Effector memory CD8-positive, alpha-beta T cell (primary cell): ENCODE measurements around the gene NCKAP1.
A peak's percentile ranks its signal among the peaks of the same experiment; 100 is the strongest.
"Not testable (repeated sequence)": the region's sequence is repeated elsewhere in the genome, so short reads cannot be mapped to it uniquely, and the experiment has no call there.

Source experiments
- ATAC-seq: fragments of 150-1000 bp; cut with Tn5 transposase; replicated peaks from 2 replicates; pipeline ENCODE4 v1.10.0; 2021; ENCODE audit warnings: mild to moderate bottlenecking, moderate library complexity
- DNase-seq, 3 experiments: peaks; one replicate each; pipeline ENCODE4 v3.0.0; 2021
- H3K27ac Mint-ChIP-seq, 2 donors: one replicate each; pipeline ENCODE4 v1.8.0; 2022; ENCODE audit warnings: mild to moderate bottlenecking in 2 of 2, mixed read lengths in 2 of 2, moderate library complexity in 2 of 2
- H3K27me3 Mint-ChIP-seq, 2 donors: one replicate each; pipeline ENCODE4 v1.8.0; 2022; ENCODE audit warnings: mixed read lengths in 2 of 2
- H3K36me3 Mint-ChIP-seq: one replicate; pipeline ENCODE4 v1.8.0; 2022; ENCODE audit warnings: mild to moderate bottlenecking, moderate library complexity, mixed read lengths; ENCODE audit not compliant: insufficient read depth
- H3K4me1 Mint-ChIP-seq, 2 donors: one replicate each; pipeline ENCODE4 v1.8.0; 2022; ENCODE audit warnings: low read depth in 2 of 2, mixed read lengths in 2 of 2
- H3K4me3 Mint-ChIP-seq, 2 donors: one replicate each; pipeline ENCODE4 v1.8.0; 2022; ENCODE audit warnings: mild to moderate bottlenecking in 2 of 2, mixed read lengths in 2 of 2, moderate library complexity in 2 of 2
- H3K9me3 Mint-ChIP-seq, 2 donors: one replicate each; pipeline ENCODE4 v1.8.0; 2022; ENCODE audit warnings: mixed read lengths in 2 of 2

The NCKAP1 gene

GRCh38 chr2:183033951-183034350 is 4.3 kb downstream of the NCKAP1 start:
- Mint-ChIP-seq H3K9me3 (no peaks in the 10 kb centered on the region), H3K4me1 (peaks cover 12 to 25% of the 10 kb centered on the region in 2 donors), H3K27ac (no peak overlapping the region), H3K27me3 (peaks cover 30 to 32% of the 10 kb centered on the region in 2 donors), H3K4me3 (no peak overlapping the region), H3K36me3 (peaks cover 14% of the 10 kb centered on the region)
- DNase-seq (no peak), ATAC-seq (no peak)

- Mint-ChIP-seq H3K27ac (no peak overlapping the region), H3K4me3 (no peak overlapping the region), H3K9me3 (no peaks in the 10 kb centered on the region), H3K27me3 (peaks cover 30 to 32% of the 10 kb centered on the region in 2 donors), H3K36me3 (peaks cover 7% of the 10 kb centered on the region), H3K4me1 (peaks cover 9 to 18% of the 10 kb centered on the region in 2 donors)
- DNase-seq (no peak), ATAC-seq (no peak)
Measured at GRCh38 chr2:183031911-183032794, 6.1 kb downstream of the NCKAP1 start.

GRCh38 chr2:183029219-183029618 is 9.0 kb downstream of the NCKAP1 start:
- Mint-ChIP-seq H3K4me1 (peaks cover 0 to 7% of the 10 kb centered on the region in 2 donors), H3K9me3 (no peaks in the 10 kb centered on the region), H3K27ac (no peak overlapping the region), H3K36me3 (no peaks in the 10 kb centered on the region), H3K27me3 (peaks cover 24 to 27% of the 10 kb centered on the region in 2 donors), H3K4me3 (no peak overlapping the region)
- no peak for DNase-seq
- ATAC-seq = no peak

- DNase-seq (no peak), ATAC-seq (no peak)
- Mint-ChIP-seq H3K36me3 (no peaks in the 10 kb centered on the region), H3K27me3 (peaks cover 21 to 24% of the 10 kb centered on the region in 2 donors), H3K9me3 (no peaks in the 10 kb centered on the region), H3K4me1 (peaks cover 0 to 7% of the 10 kb centered on the region in 2 donors), H3K4me3 (no peak overlapping the region), H3K27ac (no peak overlapping the region)
Measured at GRCh38 chr2:183028108-183028507, 10.1 kb downstream of the NCKAP1 start.

- DNase-seq = no peak
- no peak for ATAC-seq
- Mint-ChIP-seq H3K9me3 (no peaks in the 10 kb centered on the region), H3K27me3 (peaks cover 20 to 24% of the 10 kb centered on the region in 2 donors), H3K4me1 (peaks cover 0 to 7% of the 10 kb centered on the region in 2 donors), H3K27ac (no peak overlapping the region), H3K36me3 (no peaks in the 10 kb centered on the region), H3K4me3 (no peak overlapping the region)
Measured at GRCh38 chr2:183027443-183027842, 10.8 kb downstream of the NCKAP1 start.

- DNase-seq = no peak
- Mint-ChIP-seq H3K9me3 (no peaks in the 10 kb centered on the region), H3K36me3 (no peaks in the 10 kb centered on the region), H3K27ac (no peak overlapping the region), H3K27me3 (peaks cover 20 to 24% of the 10 kb centered on the region in 2 donors), H3K4me3 (no peak overlapping the region), H3K4me1 (peaks cover 0 to 7% of the 10 kb centered on the region in 2 donors)
- ATAC-seq = no peak
Measured at GRCh38 chr2:183026424-183026823, 11.8 kb downstream of the NCKAP1 start.

- Mint-ChIP-seq H3K27ac (no peak overlapping the region), H3K4me3 (no peak overlapping the region), H3K36me3 (no peaks in the 10 kb centered on the region), H3K27me3 (peaks cover 19 to 21% of the 10 kb centered on the region in 2 donors), H3K4me1 (peaks cover 0 to 7% of the 10 kb centered on the region in 2 donors), H3K9me3 (no peaks in the 10 kb centered on the region)
- DNase-seq (no peak), ATAC-seq (no peak)
Measured at GRCh38 chr2:183025993-183026392, 12.3 kb downstream of the NCKAP1 start.

GRCh38 chr2:183024339-183025095 is 13.7 kb downstream of the NCKAP1 start:
- peaks cover 0 to 7% of the 10 kb centered on the region in 2 donors for H3K4me1 Mint-ChIP-seq
- no peak overlapping the region for H3K27ac Mint-ChIP-seq
- H3K36me3 Mint-ChIP-seq = no peaks in the 10 kb centered on the region
- DNase-seq (no peak), ATAC-seq (no peak)
- H3K9me3 Mint-ChIP-seq = no peaks in the 10 kb centered on the region
- H3K27me3 Mint-ChIP-seq = peaks cover 4 to 6% of the 10 kb centered on the region in 2 donors
- H3K4me3 Mint-ChIP-seq = no peak overlapping the region

- peaks cover 0 to 7% of the 10 kb centered on the region in 2 donors for H3K4me1 Mint-ChIP-seq
- no peak overlapping the region for H3K27ac Mint-ChIP-seq
- no peaks in the 10 kb centered on the region for H3K27me3 Mint-ChIP-seq
Measured at GRCh38 chr2:183022711-183023110, 15.5 kb downstream of the NCKAP1 start.

GRCh38 chr2:183021613-183022012 is 16.6 kb downstream of the NCKAP1 start:
- DNase-seq (no peak), ATAC-seq (no peak)
- H3K27me3 Mint-ChIP-seq = no peaks in the 10 kb centered on the region
- H3K9me3 Mint-ChIP-seq = no peaks in the 10 kb centered on the region
- peaks cover 4% of the 10 kb centered on the region for H3K36me3 Mint-ChIP-seq
- H3K27ac Mint-ChIP-seq = no peak overlapping the region
- H3K4me3 Mint-ChIP-seq = no peak overlapping the region
- peaks cover 0 to 7% of the 10 kb centered on the region in 2 donors for H3K4me1 Mint-ChIP-seq

More at GRCh38 chr2:183022711-183023110, 15.5 kb downstream of the NCKAP1 start:
- ATAC-seq (no peak), DNase-seq (no peak)
- H3K9me3 Mint-ChIP-seq = no peaks in the 10 kb centered on the region
- H3K4me3 Mint-ChIP-seq = no peak overlapping the region
- peaks cover 3% of the 10 kb centered on the region for H3K36me3 Mint-ChIP-seq

GRCh38 chr2:183019718-183020442 is 18.4 kb downstream of the NCKAP1 start:
- Mint-ChIP-seq H3K27ac (peak overlapping the region in 1 of 2 donors; percentile 46), H3K27me3 (no peaks in the 10 kb centered on the region), H3K4me3 (no peak overlapping the region), H3K36me3 (peaks cover 4% of the 10 kb centered on the region), H3K4me1 (no peaks in the 10 kb centered on the region), H3K9me3 (no peaks in the 10 kb centered on the region)
- ATAC-seq = no peak
- no peak for DNase-seq

GRCh38 chr2:183017845-183018244 is 20.4 kb downstream of the NCKAP1 start:
- not testable (repeated sequence) for H3K36me3 Mint-ChIP-seq, ATAC-seq, H3K27me3 Mint-ChIP-seq, H3K9me3 Mint-ChIP-seq, H3K27ac Mint-ChIP-seq, DNase-seq, H3K4me3 Mint-ChIP-seq, H3K4me1 Mint-ChIP-seq

GRCh38 chr2:183014005-183014404 is 24.3 kb downstream of the NCKAP1 start:
- no peak overlapping the region for H3K4me3 Mint-ChIP-seq
- no peak for DNase-seq
- no peak for ATAC-seq
- peaks cover 4% of the 10 kb centered on the region for H3K36me3 Mint-ChIP-seq
- no peak overlapping the region for H3K27ac Mint-ChIP-seq
- H3K4me1 Mint-ChIP-seq = no peaks in the 10 kb centered on the region
- no peaks in the 10 kb centered on the region for H3K27me3 Mint-ChIP-seq
- H3K9me3 Mint-ChIP-seq = no peaks in the 10 kb centered on the region
